Neutrophil (primary cell): ENCODE measurements around the gene SNX8.

Experiments
- H3K27ac ChIP-seq: fragments of 200-600 bp; sonication (generic); 2 replicates; pipeline ENCODE4 v1.5.1; 2016; ENCODE audit warnings: mild to moderate bottlenecking, moderate library complexity
- H3K27me3 ChIP-seq: fragments of 200-600 bp; sonication (generic); 2 replicates; pipeline ENCODE4 v1.6.0; 2016; ENCODE audit warnings: mild to moderate bottlenecking
- H3K36me3 ChIP-seq: fragments of 200-600 bp; sonication (generic); 2 replicates; pipeline ENCODE4 v1.5.1; 2017
- H3K4me1 ChIP-seq, 2 experiments: fragments of 200-600 bp in 1 of 2; sonication (generic) in 1 of 2; 1 replicate in 1 of 2; 2 replicates in 1 of 2; pipeline versions ENCODE4 v1.5.1 to v1.6.1; 2013 to 2016; ENCODE audit warnings: low read depth in 1 of 2, low read length in 1 of 2, mild to moderate bottlenecking in 1 of 2, moderate library complexity in 1 of 2; ENCODE audit not compliant: control insufficient read depth in 1 of 2, insufficient read depth in 1 of 2
- H3K4me3 ChIP-seq, 2 experiments: fragments of 200-600 bp in 1 of 2; sonication (generic) in 1 of 2; 1 replicate in 1 of 2; 2 replicates in 1 of 2; pipeline ENCODE4 v1.5.1; 2013 to 2016; ENCODE audit warnings: low read depth in 1 of 2, low read length in 1 of 2, mild to moderate bottlenecking in 1 of 2, moderate library complexity in 1 of 2
- H3K9me3 ChIP-seq: fragments of 200-600 bp; sonication (generic); 2 replicates; pipeline ENCODE4 v1.5.1; 2016
- TF ChIP-seq, protein P1 (sequence below): fragments of 200-600 bp; sonication (generic); IDR thresholded peaks from 2 replicates; pipeline ENCODE4 v1.5.1; 2016; ENCODE audit warnings: antibody characterized with exemption

SNX8 gene

DNA sequence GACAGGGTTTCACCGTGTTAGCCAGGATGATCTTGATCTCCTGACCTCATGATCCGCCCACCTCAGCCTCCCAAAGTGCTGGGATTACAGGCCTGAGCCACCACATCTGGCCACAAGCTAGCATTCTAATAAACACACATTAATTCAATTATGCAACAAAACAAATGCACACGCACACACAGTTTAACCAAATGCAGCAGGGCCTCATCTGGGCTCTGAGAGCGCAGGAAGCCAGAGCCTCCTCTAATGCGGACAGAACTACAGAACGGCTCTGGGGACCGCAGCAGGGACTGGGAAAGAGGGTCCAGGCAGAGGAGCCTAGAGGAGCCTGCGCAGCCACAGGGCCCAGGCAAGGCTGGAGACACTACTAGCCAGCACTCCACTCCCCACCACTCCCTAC is 85.3 kb downstream of the SNX8 start:
- peaks cover 9 to 13% of the 10 kb centered on the region in 2 experiments for H3K4me1 ChIP-seq
- H3K27me3 ChIP-seq = no peaks in the 10 kb centered on the region
- peaks cover 54% of the 10 kb centered on the region for H3K36me3 ChIP-seq
- no peak overlapping the region for H3K4me3 ChIP-seq
- no peak overlapping the region for H3K27ac ChIP-seq
- TF ChIP-seq, protein P1, sequence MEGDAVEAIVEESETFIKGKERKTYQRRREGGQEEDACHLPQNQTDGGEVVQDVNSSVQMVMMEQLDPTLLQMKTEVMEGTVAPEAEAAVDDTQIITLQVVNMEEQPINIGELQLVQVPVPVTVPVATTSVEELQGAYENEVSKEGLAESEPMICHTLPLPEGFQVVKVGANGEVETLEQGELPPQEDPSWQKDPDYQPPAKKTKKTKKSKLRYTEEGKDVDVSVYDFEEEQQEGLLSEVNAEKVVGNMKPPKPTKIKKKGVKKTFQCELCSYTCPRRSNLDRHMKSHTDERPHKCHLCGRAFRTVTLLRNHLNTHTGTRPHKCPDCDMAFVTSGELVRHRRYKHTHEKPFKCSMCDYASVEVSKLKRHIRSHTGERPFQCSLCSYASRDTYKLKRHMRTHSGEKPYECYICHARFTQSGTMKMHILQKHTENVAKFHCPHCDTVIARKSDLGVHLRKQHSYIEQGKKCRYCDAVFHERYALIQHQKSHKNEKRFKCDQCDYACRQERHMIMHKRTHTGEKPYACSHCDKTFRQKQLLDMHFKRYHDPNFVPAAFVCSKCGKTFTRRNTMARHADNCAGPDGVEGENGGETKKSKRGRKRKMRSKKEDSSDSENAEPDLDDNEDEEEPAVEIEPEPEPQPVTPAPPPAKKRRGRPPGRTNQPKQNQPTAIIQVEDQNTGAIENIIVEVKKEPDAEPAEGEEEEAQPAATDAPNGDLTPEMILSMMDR = no peak
- H3K9me3 ChIP-seq = no peaks in the 10 kb centered on the region

DNA sequence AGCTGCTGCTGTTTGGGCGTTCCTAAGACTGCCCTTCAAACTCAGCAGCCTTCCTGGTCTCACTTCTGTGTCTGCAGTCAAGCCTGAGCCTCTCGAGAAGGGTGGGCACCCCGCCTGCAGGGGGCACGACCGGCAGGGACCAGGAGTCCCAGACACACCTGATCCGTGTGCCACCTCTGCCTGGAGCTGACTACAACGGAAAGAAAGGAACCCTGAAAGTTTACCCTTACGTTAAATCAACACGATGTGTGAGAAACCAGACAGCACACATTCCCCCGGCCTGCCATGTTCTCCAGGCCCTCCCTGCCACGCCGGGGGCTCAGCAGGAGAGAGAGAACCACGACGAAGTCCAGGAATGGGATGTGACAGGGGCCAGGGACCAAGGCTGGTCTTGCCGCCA is 86.5 kb downstream of the SNX8 start:
- H3K4me1 ChIP-seq = peaks cover 9% of the 10 kb centered on the region in 2 experiments
- H3K27me3 ChIP-seq = no peaks in the 10 kb centered on the region
- no peaks in the 10 kb centered on the region for H3K9me3 ChIP-seq
- H3K27ac ChIP-seq = no peak overlapping the region
- H3K4me3 ChIP-seq = no peak overlapping the region
- peaks cover 66% of the 10 kb centered on the region for H3K36me3 ChIP-seq
- TF ChIP-seq, protein P1 = no peak

DNA sequence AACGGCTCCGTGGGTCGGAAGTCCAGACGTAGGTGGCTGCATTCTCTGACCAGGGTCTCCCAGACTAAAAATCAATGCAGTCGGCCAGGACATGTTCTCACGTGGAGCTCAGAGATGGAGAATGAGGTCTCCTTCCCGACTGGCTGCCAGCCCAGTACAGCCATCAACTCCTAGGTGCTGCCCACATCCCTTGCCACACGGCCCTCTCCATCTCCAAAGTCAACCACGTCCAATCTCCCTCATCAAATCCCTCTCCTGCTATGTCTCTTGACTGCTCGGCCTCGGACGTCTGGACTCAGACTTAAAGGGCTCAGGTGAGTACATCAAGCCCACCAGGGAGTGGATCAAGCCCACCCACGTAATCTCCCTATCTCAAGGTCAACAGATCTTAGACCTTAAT is 88.4 kb downstream of the SNX8 start:
- TF ChIP-seq, protein P1 = no peak
- Histone ChIP-seq H3K27ac (no peak overlapping the region), H3K27me3 (no peaks in the 10 kb centered on the region)

DNA sequence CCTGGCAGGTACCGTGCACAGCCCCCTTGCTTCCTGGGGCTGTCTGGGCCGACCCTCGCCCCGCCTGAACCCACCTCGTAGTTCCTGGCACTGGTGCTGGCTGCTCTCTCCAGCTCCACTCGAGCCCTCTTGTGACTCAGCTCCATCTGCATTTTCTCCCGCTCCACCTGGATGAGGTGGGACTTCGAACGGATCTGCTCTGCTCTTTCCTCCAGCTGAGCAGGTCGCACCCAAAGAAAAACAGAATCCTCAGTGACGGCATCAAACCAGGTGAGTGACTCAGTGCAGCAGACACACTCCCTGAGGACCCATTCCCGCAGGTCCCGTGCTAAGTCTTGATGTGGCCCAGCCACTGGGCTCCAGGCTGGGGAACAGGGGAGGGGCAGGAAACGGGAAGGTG is 88.9 kb downstream of the SNX8 start:
- Histone ChIP-seq H3K4me1 (no peaks in the 10 kb centered on the region), H3K4me3 (no peak overlapping the region), H3K27me3 (no peaks in the 10 kb centered on the region), H3K27ac (no peak overlapping the region), H3K36me3 (peaks cover 90% of the 10 kb centered on the region), H3K9me3 (no peaks in the 10 kb centered on the region)
- TF ChIP-seq, protein P1 = no peak

More for the DNA sequence above, 88.4 kb downstream of the SNX8 start:
- Histone ChIP-seq H3K4me1 (no peaks in the 10 kb centered on the region), H3K4me3 (no peak overlapping the region), H3K9me3 (no peaks in the 10 kb centered on the region), H3K36me3 (peaks cover 85% of the 10 kb centered on the region)

DNA sequence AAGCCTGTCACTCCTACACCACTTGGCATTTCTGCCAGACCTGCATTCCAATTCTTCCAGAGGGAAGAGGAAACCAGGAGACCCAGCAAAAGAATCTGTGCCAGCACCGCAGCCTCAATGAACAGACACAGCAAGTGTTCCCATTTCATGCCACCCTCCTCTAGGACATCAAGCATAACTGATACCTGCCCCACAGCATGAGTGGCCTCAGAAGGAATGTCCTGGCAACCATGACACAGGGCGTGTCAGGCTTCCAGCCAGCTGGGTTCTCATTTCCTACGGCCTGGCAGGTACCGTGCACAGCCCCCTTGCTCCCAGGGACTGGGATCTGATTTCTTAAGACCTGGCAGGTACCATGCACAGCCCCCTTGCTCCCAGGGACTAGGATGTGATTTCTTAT is 89.3 kb downstream of the SNX8 start:
- H3K27me3 ChIP-seq = no peaks in the 10 kb centered on the region
- TF ChIP-seq, protein P1 = no peak
- no peaks in the 10 kb centered on the region for H3K4me1 ChIP-seq
- no peak overlapping the region for H3K27ac ChIP-seq
- H3K36me3 ChIP-seq = peaks cover 93% of the 10 kb centered on the region
- no peak overlapping the region for H3K4me3 ChIP-seq
- H3K9me3 ChIP-seq = no peaks in the 10 kb centered on the region

DNA sequence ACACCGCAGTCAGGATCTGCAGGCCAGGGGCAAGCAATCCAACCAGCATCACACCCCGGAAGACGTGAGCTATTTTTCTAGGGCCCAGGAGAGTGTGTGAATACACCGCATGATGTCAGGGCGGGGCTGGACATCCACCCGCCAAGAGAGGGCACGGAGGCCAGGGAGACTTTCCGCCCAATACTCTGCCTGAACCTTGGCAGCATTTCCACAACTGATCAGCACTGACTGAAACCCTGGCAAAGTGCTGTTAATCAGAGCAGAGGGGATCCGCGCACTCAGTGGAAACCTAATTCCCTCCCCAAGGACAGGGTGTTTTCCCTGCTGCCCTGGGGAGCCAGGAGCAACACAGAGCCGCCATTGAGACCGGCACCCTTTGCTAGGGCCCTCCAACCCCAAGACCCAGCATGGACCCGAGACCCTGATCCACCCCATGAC is 89.7 kb downstream of the SNX8 start:
- Histone ChIP-seq H3K27ac (no peak overlapping the region), H3K4me1 (no peaks in the 10 kb centered on the region), H3K27me3 (no peaks in the 10 kb centered on the region), H3K4me3 (no peak overlapping the region), H3K9me3 (no peaks in the 10 kb centered on the region), H3K36me3 (peaks cover 89% of the 10 kb centered on the region)
- TF ChIP-seq, protein P1 = no peak
